Measurements from ENCODE around the gene NYAP1. TPM values are rescaled to one million over a fixed set of nuclear protein-coding genes. Genes with fewer than 3 reads are reported as not detected.

Gene NYAP1
- total RNA-seq, 2 experiments from 2014 or later, result 0.10 to 0.98 TPM

GRCh38 chr7:100476101-100476780, 7.5 kb upstream of the NYAP1 start:
- H3K4me2 ChIP-seq (ENCODE audit: low read length), result peak overlapping the region; percentile 99
- peak overlapping the region; percentile 75 for H3K27ac ChIP-seq (ENCODE audit: low read depth, low read length, poor library complexity, severe bottlenecking)
- DNase-seq (ENCODE audit: low spot score), result peak; percentile 32
- H3K9me3 ChIP-seq (ENCODE audit: low read length), result no peaks in the 10 kb centered on the region
- peaks cover 6% of the 10 kb centered on the region; the same call in 1 of the 2 replicates for H4K20me1 ChIP-seq (ENCODE audit: insufficient read depth, low read length)
- no peaks in the 10 kb centered on the region for H3K9me2 ChIP-seq (ENCODE audit: insufficient read depth, low read length)
- peaks cover 39% of the 10 kb centered on the region for H3K4me1 ChIP-seq (ENCODE audit: insufficient read depth, low read length, poor library complexity, severe bottlenecking)
- H3K4me3 ChIP-seq (ENCODE audit: low read depth, low read length, poor library complexity, severe bottlenecking), result peak overlapping the region; percentile 86
- ChIA-PET POLR2A (interaction anchor here (0.6 to 1.0 kb wide), 3 partner anchors 73 to 185 kb away, joined by 3 to 4 read pairs (median 4); no protein-coding TSS in a partner anchor), CTCF (ENCODE audit: unreplicated experiment) (no interaction called here)
- peaks cover 36% of the 10 kb centered on the region for H3K79me2 ChIP-seq (ENCODE audit: insufficient read depth, low read depth, low read length)
- peaks cover 52% of the 10 kb centered on the region for H3K36me3 ChIP-seq (ENCODE audit: insufficient read depth, low read length)
- no peak for TF ChIP-seq CTCF (conservative IDR thresholded peaks at IDR 0.05; ENCODE audit: low read length)
- no TSS peak for BruUV-seq (replicated peaks)
- no peak overlapping the region for H2AFZ ChIP-seq (ENCODE audit: low read length)
- intact Hi-C loops (cut with micrococcal nuclease; ENCODE audit: unreplicated experiment), result loop anchor here (5.0 to 10.0 kb wide), 2 partner anchors 199 to 216 kb away; partner anchors contain the start of genes GIGYF1 and GNB2

- BruUV-seq (replicated peaks), result no TSS peak
- peak; percentile 61 for DNase-seq (ENCODE audit: low spot score)
- Histone ChIP-seq H3K36me3 (ENCODE audit: insufficient read depth, low read length) (peaks cover 47% of the 10 kb centered on the region), H3K4me1 (ENCODE audit: insufficient read depth, low read length, poor library complexity, severe bottlenecking) (peaks cover 39% of the 10 kb centered on the region), H3K27ac (ENCODE audit: low read depth, low read length, poor library complexity, severe bottlenecking) (peak overlapping the region; percentile 75), H3K79me2 (ENCODE audit: insufficient read depth, low read depth, low read length) (peaks cover 36% of the 10 kb centered on the region), H4K20me1 (ENCODE audit: insufficient read depth, low read length) (peaks cover 6% of the 10 kb centered on the region; the same call in 1 of the 2 replicates), H3K4me3 (ENCODE audit: low read depth, low read length, poor library complexity, severe bottlenecking) (peak overlapping the region; percentile 86), H2AFZ (ENCODE audit: low read length) (no peak overlapping the region), H3K9me3 (ENCODE audit: low read length) (no peaks in the 10 kb centered on the region), H3K9me2 (ENCODE audit: insufficient read depth, low read length) (no peaks in the 10 kb centered on the region), H3K4me2 (ENCODE audit: low read length) (peak overlapping the region; percentile 99)
- CTCF ChIA-PET (ENCODE audit: unreplicated experiment), result interaction anchor here (0.5 to 0.6 kb wide), 2 partner anchors 40 to 262 kb away, joined by 3 to 11 read pairs; no protein-coding TSS in a partner anchor
- TF ChIP-seq EZH2phosphoT487 (IDR thresholded peaks at IDR 0.05; ENCODE audit: borderline replicate concordance, low read depth, low read length) (no peak), CTCF (conservative IDR thresholded peaks at IDR 0.05; ENCODE audit: low read length) (peak; percentile 78)
- intact Hi-C loops (cut with micrococcal nuclease; ENCODE audit: unreplicated experiment), result loop anchor here (1.0 to 10.0 kb wide), 3 partner anchors 46 to 215 kb away; partner anchors contain the start of genes GIGYF1 and GNB2
- POLR2A ChIA-PET, result interaction anchor here (0.5 kb wide), 1 partner anchor 37 kb away, joined by 3 read pairs; no protein-coding TSS in a partner anchor
Observed at GRCh38 chr7:100476903-100477870, 6.5 kb upstream of the NYAP1 start.
